ENCODE results near the gene WDR54. TPM values are rescaled to one million over a fixed set of nuclear protein-coding genes. Genes with fewer than 3 reads are reported as not detected.
"Not testable (repeated sequence)": the region's sequence is repeated elsewhere in the genome, so short reads cannot be mapped to it uniquely, and the experiment has no call there.

Gene WDR54
- total RNA-seq, 1 donor from 2014 or later, result 30.7 TPM

DNA sequence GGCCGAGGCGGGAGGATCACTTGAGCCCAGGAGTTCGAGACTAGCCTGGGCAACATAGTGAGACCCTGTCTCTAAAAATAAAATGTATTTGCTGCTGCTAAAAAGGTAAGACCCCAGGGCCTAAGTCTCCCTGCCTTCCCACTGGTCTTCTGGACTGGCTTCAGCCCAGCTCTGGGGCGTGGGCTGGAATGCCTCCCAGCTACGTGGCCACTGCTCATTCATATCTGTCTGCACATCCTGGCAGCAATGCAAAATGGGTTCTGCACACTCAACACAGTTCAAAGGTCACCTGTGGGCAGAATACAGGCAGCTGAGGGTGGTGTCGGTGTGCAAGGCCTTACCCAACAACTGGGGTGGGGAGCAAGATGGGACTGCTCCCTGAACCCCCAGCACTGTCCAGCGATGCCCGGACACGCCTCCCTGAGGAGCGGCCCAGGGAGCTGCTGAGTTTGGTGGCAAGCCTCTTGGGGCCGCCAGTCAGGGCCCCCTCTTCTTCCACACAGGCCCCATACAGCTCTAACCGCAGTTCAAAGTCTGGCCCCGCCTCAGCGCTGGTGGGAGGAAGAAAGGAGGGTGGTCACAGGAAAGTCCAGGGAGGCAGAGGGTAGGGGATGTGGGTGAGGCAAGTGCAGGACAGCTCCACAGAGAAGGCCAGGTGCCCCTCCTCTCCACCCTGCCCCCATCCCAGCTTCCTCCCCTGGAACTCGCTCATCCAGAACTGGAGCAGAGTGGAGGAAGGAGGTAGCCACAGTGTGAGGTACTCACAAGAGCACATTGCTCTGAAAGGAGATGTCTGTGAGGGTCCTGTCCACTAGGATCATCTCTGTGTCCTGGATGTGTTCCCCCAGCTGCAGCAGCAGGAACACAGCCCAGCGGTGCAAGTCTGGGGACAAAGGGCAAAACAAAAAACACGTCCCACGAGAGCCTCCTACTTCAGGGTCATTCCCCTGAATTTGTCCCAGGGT is 8.2 kb downstream of the WDR54 start:
- DNase-seq, result no peak

DNA sequence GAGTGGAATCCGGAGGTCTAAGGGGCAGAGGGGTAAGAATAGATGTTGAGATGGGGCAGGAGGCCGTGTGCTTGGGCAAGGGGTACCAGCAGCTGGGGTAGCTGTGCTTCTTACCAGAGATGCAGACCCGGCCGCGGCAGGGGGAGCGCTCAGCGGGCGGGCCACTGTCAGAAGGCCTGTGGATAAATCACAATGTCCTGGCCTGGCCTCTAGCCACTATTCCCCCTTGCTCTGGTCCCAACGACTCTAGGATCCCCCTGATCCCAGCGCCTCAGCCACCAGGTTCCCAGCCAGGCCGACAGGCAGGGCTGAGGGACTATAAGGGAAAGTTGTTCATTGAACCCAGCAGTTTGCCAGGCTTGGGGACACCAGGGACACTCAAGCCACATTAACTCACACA is 9.0 kb downstream of the WDR54 start:
- DNase-seq, result no peak

DNA sequence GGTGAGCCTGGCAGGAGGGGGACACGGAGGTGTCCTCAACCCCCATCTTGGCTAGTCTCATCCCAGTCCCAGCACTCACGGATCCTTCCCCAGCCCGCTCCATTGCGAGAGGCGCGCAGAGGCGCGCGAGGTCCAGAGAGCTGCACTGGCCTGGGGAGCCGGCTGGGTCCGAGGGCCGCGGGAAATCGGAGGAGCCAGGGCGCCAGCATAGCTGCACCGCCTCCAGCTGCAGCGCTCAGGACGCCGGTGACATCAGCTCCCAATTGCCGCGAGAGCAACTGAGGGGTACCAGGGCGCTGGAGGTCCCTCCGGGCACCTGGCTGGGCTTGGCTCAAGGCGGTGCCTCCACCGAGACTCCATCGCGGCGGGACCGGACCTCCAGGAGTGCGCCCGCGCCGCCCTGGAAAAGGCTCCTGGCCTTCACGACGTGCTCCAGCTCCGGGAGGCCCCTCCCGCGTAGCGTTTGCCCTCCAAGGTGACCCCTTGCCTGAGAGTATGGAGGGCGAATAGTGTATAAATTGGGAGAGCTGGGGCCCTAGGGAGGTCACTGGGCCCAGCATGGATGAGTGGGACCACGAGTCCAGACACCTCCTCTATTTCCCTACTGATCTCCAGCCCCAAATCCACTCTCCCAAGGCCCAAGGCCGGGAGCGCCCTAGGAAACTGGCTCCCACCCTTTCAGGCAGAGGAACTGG is 14.7 kb downstream of the WDR54 start:
- DNase-seq, result no peak

DNA sequence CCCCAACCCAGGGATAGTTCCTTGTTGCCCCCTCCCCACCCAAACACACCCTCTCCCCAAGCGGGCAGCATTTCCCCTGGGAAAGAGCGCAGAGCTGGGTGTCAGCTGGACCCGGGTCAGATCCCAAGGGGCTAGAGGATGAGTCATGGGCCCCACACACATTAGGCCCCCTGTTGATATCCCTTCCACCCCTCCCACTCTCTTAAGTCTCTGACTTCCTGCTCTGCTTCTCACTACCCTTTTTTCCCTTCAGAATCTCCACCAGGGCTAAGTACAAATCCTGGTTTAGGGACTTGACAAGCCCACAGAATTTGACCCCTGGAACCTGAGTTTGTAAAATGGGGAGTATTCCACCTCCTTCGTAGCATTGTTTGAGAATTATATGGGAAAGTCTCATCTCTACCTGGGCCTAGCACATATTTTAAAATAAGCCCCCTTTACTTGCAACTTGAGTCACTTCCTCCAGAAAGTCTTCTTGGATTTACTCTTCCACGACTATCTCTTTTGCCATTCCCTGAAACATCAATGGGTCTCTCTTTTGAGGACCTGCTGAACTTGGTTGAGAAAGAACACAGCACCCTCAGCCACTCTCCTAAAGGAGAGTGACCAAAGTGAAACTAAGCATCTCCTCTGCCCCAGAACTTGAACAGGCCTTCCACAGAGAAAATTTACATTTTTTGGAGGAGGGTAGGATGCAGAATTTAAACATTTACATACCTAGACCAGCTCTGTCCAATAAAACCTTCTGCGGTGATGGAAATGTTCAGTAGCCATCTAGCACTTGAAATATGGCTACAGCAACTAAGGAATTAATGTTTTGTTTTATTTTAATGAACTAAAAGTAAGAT is 15.5 kb downstream of the WDR54 start:
- no peak for DNase-seq

DNA sequence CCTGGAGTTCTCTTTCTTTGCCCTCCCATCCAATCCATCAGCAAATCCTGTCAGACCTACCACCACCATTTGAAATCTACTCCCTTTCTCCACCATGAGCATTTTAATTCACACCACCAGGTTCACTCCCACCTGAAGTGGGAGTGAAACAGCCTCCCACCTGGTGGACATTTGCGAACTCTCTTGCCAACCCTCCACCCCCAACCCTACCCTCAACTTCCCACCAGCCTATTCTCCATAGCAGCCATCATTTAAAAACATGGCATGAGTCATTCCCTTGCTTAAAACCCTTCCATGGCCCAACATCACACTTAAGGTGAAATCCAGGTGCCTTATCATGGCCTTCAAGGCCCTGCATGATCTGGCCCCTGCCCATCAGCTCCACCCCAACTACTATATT is 16.7 kb downstream of the WDR54 start:
- no peak for DNase-seq

DNA sequence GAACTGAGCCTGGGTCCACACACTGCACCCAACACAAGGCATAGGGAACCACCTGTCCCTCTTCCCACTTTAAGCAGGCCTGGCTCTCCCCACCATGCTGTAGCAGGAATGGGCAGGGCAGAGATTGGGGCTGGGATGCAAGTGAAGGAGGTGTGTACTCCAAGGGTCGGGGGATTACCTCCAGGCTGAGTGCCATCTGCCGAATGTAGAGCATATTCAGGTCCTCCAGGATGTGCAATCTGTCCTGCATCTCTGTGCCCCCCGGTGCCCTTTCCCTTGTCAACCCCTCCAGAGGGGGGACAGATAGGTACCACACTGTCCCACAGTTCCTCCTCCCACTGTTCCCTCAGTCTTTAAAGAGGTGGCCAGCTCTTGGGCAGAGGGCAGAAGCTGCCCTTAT is 17.8 kb downstream of the WDR54 start:
- no peak for DNase-seq

DNA sequence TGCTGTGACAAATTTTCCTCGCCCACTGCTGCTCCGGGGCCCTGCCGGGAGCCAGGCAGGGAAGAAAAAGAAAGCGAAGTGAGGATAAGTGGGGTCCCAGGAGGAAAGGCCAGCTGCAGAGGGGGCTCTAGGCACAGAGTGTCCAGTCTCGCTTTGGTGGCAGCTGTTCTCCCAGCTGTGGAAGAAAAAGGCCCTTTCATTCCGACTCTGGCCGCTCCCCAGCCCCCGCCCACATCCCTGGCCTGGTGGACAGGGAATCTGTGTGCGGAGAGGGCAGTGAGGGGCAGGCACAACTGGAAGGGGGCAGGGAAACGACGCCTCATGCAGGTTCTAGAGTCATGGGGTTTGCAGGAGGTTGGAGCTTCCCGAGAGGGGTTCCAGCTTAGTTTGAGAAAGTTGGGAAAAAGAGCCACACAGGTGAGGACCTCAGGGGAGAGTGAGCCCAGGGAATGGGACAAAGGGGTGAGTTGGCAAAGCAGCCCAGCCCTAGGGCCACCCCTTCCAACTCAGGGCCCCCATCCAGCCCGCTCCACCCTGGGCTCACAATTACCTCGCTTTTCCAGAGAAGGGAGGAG is 18.4 kb downstream of the WDR54 start:
- peak; percentile 83 for DNase-seq

DNA sequence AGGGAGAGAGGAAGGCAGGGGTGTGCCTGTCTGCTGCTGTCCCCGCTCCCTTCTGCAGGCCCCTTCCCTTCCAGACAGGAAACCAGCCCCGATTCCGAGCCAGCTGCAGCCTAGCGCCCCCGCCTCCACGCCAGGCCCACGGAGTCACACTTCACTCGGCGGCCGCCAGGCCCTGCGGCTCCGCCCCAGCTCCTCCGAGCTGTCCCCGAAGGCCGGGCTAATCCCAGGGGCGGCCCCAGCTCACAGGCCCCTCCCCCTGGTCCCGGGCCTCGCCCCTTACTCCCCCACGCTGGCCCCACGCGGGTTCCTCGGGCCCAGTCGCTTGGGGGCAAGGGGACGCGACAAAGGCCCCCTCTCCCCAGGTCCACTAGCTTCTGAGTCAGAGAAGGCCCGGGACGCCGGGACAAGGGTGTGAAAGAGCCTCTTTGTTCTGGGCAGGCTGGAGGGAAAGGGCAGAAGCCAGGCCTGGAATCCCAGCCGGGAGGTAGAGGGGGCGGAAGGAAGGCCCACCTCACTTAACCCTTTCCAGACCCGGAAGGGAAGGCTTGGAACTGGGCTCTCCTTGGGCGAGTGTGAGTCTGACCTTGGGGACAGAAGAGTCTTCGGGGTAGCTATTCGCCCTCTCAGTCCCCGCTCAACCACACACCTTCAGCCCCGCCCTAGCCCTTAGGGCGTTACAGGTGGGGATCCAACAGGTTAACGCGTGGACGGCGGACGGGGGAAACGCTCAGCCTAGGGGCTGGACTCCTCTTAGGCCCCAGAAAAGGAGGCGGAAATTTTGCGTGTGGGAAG is 19.0 kb downstream of the WDR54 start:
- peak; percentile 88 for DNase-seq

DNA sequence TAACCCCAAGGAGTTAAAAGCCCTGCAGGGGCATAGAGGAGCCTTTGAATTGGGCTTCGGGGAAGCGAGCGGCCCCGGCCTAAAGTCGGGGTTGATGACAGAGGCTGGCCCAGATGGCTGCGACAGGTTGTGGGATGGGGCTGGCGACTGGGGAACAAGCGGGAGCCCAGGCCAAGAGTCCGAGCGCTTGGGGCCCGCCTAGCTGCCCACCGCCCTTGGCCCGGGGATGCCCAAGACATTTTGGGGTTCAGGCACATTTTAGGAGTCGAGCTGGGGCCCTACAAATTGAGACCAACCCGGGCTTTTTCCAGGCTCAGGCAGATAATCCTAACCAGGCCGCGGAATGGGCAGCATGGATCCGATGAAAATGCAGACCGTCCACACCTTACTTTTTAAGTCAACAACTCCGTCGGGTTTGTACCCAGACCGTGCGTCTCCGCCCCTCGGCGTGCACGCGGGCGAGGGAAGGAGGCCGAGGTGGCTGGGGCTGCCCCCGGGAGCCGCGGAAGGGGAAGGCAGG is 19.7 kb downstream of the WDR54 start:
- DNase-seq, result no peak

DNA sequence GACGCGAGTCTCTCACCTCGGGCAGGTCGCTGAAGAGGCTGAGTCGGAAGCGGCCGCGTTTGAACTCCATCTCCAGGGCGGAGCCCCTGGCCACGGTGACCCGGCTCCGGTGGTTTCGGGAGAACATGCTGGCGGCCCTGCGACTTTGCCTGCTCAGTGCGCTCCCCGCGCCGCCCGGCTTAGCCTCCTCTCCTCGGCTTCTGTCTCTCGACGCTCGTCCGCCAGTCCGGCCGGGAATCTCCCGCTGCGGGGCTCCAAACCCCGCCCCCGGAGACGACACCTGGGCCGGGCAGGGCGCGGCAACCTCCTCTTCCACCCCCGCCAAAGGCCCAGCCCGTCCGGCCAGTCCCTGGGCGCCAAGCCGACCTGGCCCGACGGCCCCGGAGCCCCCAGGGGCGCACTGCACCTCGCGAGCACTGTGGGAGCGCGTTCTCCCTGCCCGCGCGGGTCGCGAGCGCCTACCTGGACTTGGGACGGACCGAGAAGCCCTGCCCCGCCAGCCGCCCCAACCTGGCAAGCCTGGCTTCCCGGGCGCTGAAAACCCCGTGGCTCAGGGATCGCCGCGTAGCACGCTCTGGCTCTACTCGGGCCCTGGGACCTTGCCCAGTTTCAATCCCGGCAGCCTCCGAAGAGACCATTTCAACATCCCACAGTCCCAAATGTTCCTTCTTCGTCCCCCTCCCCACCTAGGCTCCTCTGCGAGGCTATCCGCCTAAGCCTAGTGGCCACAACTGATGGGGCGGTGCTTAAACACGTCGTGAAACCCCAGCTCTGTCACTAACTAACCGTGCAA is 20.4 kb downstream of the WDR54 start, which contains the start of gene RTKN:
RTKN (minus strand) TSS at position 248 of the 793 bp plus-strand sequence; CDS start at position 127, 121 bp downstream.
- DNase-seq, result no peak

DNA sequence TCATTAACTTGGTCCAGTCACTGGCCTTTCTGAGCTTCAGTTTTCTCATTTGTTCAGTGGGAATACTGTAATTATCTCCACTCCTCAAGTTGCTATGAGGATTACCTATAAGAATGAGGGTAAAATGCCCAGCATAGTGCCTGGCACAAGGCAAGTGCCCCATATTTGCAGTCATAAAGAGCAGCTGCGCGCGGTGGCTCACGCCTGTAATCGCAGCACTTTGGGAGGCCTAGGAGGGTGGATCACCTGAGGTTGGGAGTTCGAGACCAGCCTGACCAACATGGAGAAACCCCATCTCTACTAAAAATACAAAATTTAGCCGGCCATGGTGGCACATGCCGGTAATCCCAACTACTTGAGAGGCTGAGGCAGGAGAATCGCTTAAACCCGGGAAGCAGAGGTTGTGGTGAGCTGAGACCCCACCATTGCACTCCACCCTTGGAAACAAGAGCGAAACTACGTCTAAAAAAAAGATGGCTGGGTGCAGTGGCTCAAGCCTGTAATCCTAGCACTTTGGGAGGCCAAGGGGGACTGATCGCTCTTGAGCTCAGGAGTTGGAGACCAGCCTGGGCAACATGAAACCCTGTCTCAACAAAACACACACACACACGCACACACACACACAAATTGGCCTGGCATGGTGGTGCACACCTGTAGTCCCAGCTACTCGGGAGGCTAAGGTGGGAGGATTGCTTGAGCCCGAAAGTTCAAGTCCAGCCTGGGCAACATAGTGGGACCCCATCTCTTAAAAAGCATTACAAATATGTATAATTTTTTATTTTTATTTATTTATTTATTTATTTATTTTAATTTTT is 21.2 kb downstream of the WDR54 start:
- DNase-seq, result not testable (repeated sequence)

DNA sequence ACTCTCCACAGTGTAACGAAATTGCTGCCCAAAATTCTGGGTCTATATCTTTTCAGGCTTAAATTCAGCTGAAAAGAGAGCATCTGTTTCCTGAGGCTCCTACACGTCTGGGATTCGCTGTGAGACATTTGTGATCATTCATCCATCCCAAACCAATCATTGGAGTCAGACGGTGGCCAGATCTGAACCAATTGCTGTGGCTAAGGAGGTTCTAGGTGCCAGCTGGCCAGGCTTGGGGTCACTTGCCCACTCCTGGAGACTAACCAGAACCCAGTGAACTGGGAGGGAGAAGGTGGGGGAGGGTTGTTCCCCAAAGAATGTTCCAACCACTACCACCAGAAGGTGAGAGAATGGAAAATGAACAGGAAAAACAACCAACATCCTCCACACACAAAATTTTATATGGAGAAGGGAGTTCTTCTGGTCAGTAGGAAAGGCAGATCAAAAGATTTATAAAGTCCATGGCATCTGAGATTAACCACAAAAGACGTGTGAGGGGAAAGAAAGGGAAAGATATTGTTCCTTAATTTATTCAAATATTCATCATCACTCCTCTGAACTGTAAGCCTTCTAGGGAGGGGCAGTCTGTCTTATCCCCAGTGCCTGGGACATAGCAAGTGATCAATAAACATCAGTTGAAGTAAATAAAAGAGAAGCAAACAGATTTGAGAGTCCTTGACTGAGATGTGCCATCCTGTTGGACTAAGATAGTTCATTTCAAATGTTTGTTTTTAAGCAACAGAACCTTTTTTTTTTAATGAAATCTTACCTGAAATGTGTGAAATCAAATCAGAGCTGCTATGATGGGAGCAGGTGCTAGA is 23.2 kb downstream of the WDR54 start:
- DNase-seq, result no peak

DNA sequence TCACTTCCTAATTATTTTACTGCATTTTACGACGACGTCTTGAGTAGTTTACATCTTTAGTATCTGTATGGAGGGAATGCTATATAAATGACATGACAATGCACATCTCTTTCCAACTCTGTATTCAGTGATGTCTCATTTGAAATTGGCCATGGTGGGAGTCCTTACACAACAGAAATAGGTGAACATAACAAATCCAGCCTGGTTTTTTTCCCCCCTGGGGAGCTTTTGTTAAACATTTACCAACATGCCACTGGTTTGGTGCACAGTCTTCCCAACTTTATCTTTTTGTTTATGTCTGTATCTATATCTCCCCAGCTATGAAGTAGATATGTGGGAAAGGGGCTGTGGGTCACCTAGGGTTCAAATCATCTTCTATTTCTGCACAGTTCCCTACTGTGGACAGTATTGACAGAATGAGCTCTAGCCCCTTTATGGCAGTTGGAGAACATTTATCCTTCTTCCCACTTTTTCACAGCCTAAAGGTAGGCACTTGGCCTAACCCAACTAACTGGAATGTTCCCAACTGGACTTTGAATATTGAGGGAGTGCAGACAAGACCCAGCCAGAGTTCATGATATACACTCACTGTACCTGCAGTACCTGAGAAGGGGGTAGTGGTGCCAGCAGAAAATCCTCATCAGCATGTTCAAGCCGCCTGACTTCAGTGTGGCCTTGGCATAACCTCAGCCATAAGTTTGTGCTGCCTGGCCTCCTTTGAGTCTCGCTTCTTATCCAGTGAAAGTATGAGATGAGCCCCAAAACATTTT is 25.9 kb downstream of the WDR54 start:
- no peak for DNase-seq

DNA sequence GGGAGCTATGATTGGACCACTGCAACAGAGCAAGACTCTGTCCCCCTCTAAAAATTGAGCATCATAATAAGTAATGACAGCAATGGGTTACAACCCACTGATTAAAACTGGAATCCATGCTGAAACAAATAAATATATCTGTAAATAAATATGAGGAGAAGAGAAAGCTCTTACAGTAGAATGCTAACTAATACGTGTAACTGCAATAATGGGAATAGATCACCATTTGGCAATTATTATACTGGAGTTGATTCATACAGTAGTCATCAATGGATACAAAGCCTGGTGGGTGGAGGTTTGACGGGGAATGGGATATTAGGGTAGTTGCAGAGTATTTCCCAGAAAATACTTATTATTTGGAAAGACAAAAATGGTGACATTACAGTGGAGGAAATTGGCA is 27.2 kb downstream of the WDR54 start:
- no peak for DNase-seq

DNA sequence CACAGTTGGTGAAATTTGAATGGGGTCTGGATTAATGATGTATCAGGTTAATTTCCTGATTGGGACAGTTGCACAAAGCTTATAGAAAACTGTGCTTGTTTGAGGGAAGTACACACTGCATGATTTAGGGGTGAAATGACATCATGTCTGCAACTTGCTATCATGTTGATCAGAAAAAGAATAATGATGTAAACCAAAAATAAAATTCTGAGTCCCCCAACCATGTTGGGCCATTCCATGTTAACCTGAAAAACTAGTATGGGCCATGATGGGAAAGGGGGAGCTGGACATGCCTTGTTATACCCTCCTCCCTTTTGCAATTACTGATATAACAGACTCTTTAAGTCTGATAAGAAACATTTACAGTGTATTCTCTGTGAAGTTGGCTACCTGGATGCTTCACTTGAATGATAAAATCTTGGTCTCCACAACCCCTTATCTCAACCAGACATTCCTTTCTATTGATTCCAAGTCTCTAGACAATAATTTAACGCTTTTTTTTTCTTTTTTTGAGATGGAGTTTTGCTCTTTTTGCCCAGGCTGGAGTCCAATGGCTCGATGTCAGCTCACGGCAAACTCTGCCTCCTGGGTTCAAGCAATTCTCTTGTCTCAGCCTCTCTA is 29.1 kb downstream of the WDR54 start:
- DNase-seq, result no peak

DNA sequence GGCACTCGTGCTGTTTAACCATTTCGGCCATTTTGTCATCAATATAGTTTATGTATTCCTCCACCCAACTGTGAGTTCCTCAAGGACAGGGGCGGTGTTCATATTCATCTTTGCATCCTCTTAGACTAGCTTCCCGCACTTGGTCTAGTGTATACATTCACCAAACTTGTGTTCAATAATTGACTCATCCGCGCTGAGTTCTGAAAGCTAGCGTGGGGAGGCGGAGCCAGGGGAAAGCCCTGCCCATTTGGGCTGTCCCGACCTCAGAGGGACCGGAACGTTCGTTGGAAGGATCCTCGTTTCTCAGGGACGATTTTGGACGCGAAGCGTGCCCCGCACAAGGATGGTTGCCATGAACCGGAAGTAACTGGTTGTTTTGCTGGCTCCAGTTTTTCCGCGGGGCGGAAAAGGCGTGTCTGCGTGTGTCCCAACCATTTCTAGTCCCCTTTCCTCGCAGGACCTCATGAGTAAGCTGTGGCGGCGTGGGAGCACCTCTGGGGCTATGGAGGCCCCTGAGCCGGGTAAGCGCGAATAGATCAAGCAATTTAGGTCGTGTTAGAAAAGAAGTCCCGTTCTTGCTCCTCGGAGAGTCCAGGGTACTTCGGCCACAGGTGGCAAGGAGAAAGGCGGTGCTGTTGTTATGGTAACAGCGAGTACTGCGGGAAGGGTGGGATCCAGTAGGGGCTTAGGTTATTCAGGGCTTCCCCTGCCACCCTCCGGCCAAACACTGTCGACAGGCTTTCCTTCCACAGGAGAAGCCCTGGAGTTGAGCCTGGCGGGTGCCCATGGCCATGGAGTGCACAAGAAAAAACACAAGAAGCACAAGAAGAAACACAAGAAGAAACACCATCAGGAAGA is 33.4 kb downstream of the WDR54 start, which contains the start of gene INO80B:
INO80B (plus strand) TSS at position 434 of the 858 bp plus-strand sequence; CDS start at position 464, 30 bp downstream.
- peak; percentile 95 for DNase-seq

All from occipital lobe (tissue), 2 donors.